GM19351 (cell line): ENCODE results near the gene SUN1.
A peak's percentile ranks its signal among the peaks of the same experiment; 100 is the strongest.
"Not testable (repeated sequence)": the region's sequence is repeated elsewhere in the genome, so short reads cannot be mapped to it uniquely, and the experiment has no call there.

Experiments
- ATAC-seq: cut with Tn5 transposase; IDR thresholded peaks from one replicate; pipeline ENCODE4 v1.9.1; 2021; ENCODE audit warnings: mild to moderate bottlenecking, moderate library complexity; ENCODE audit not compliant: unreplicated experiment

SUN1 gene

GRCh38 chr7:832167-832967 is at the start of gene SUN1:
SUN1 (plus strand) TSS chr7:832476; CDS start chr7:832525, 49 bp downstream.
- peak; percentile 42 for ATAC-seq

- ATAC-seq: no peak
Observed at GRCh38 chr7:782718-783449, 49.4 kb upstream of the SUN1 start.

GRCh38 chr7:783556-784490 is 48.5 kb upstream of the SUN1 start:
- no peak for ATAC-seq

GRCh38 chr7:784971-785370 is 47.3 kb upstream of the SUN1 start:
- no peak for ATAC-seq

- ATAC-seq: no peak
Observed at GRCh38 chr7:785416-785815, 46.9 kb upstream of the SUN1 start.

GRCh38 chr7:786472-787255 is 45.6 kb upstream of the SUN1 start:
- no peak for ATAC-seq

- no peak for ATAC-seq
Observed at GRCh38 chr7:787332-788240, 44.7 kb upstream of the SUN1 start.

- no peak for ATAC-seq
Observed at GRCh38 chr7:791519-791918, 40.8 kb upstream of the SUN1 start.

- ATAC-seq: no peak
Observed at GRCh38 chr7:794207-794606, 38.1 kb upstream of the SUN1 start.

GRCh38 chr7:794671-795329 is 37.5 kb upstream of the SUN1 start:
- no peak for ATAC-seq

GRCh38 chr7:796434-797169 is 35.7 kb upstream of the SUN1 start:
- ATAC-seq: not testable (repeated sequence)

GRCh38 chr7:798921-799470 is 33.3 kb upstream of the SUN1 start:
- no peak for ATAC-seq

- no peak for ATAC-seq
Observed at GRCh38 chr7:800692-801091, 31.6 kb upstream of the SUN1 start.

GRCh38 chr7:801351-801750 is 30.9 kb upstream of the SUN1 start:
- ATAC-seq: not testable (repeated sequence)

- ATAC-seq: no peak
Observed at GRCh38 chr7:801940-802381, 30.3 kb upstream of the SUN1 start.

- ATAC-seq: no peak
Observed at GRCh38 chr7:802500-803242, 29.6 kb upstream of the SUN1 start.

GRCh38 chr7:803243-803635 is 29.0 kb upstream of the SUN1 start:
- no peak for ATAC-seq
